Right atrium auricular region (tissue), 2 donors: ENCODE measurements around the gene CBX7. TPM values are rescaled to one million over a fixed set of nuclear protein-coding genes. Genes with fewer than 3 reads are reported as not detected.

Experiments used
- DNase-seq: peaks from one replicate; pipeline ENCODE4 v3.0.0-alpha.2; 2019; ENCODE audit warnings: low spot score
- H3K27ac ChIP-seq, 2 donors: fragments of 200-600 bp; sonication (generic); 1 replicate in 1 of 2; 2 replicates in 1 of 2; pipeline ENCODE4 v1.5.1; 2016 to 2019
- H3K27me3 ChIP-seq, 2 donors: fragments of 200-600 bp; sonication (generic); one replicate each; pipeline versions ENCODE4 v1.5.1 to v1.6.0; 2017 to 2019
- H3K36me3 ChIP-seq: fragments of 200-600 bp; sonication (generic); one replicate; pipeline ENCODE4 v1.5.1; 2016
- H3K4me1 ChIP-seq, 2 donors: fragments of 200-600 bp; sonication (generic); one replicate each; pipeline versions ENCODE4 v1.5.1 to v1.6.0; 2017 to 2019
- H3K4me3 ChIP-seq, 2 donors: fragments of 200-600 bp; sonication (generic); 1 replicate in 1 of 2; 2 replicates in 1 of 2; pipeline ENCODE4 v1.5.1; 2017 to 2019; ENCODE audit warnings: mild to moderate bottlenecking in 1 of 2, moderate library complexity in 1 of 2
- H3K9me3 ChIP-seq, 2 donors: fragments of 200-600 bp; sonication (generic); one replicate each; pipeline ENCODE4 v1.5.1; 2019
- CTCF ChIP-seq, 2 donors: fragments of 200-600 bp; sonication (generic); IDR thresholded peaks; one replicate each; pipeline ENCODE4 v1.5.1; 2019; ENCODE audit warnings: antibody characterized with exemption in 2 of 2
- total RNA-seq, 2 donors: library from RNA; depleted of rRNA; stranded (reverse); fragments of >200 nt; gene quantifications; one replicate each; pipeline ENCODE4 v1.1.0, GENCODE V29; 2016

The CBX7 gene
- total RNA-seq: 100 to 1,000 TPM in 1 of 2 donors, 10 to 100 TPM in 1; 62.0 to 111 TPM

GRCh38 chr22:39152511-39153219, at the start of gene CBX7:
TSS of gene CBX7 (minus strand) at chr22:39152680. CDS start at chr22:39152444, 236 bp downstream.
- Histone ChIP-seq H3K27ac (peak within 1 kb of the TSS; percentile 97 to 98), H3K27me3 (no peaks in the 10 kb centered on the region), H3K4me1 (peaks cover 0 to 53% of the 10 kb centered on the region in 2 donors), H3K9me3 (no peaks in the 10 kb centered on the region), H3K36me3 (no peaks in the 10 kb centered on the region), H3K4me3 (peak within 1 kb of the TSS; percentile 86 to 90)
- DNase-seq: peak; percentile 96
- no peak for TF ChIP-seq CTCF (IDR thresholded peaks at IDR 0.05)

GRCh38 chr22:39197578-39197977, 45.1 kb upstream of the CBX7 start:
- Histone ChIP-seq H3K4me1 (no peaks in the 10 kb centered on the region), H3K4me3 (no peak overlapping the region), H3K36me3 (no peaks in the 10 kb centered on the region), H3K27ac (no peak overlapping the region), H3K9me3 (peaks cover 0 to 4% of the 10 kb centered on the region in 2 donors), H3K27me3 (no peaks in the 10 kb centered on the region)
- no peak for TF ChIP-seq CTCF (IDR thresholded peaks at IDR 0.05)
- no peak for DNase-seq

GRCh38 chr22:39194098-39194497, 41.6 kb upstream of the CBX7 start:
- H3K27ac ChIP-seq: no peak overlapping the region
- no peaks in the 10 kb centered on the region for H3K36me3 ChIP-seq
- H3K9me3 ChIP-seq: peaks cover 0 to 4% of the 10 kb centered on the region in 2 donors
- DNase-seq: no peak
- no peaks in the 10 kb centered on the region for H3K4me1 ChIP-seq
- TF ChIP-seq CTCF (IDR thresholded peaks at IDR 0.05): no peak
- H3K27me3 ChIP-seq: no peaks in the 10 kb centered on the region
- H3K4me3 ChIP-seq: no peak overlapping the region

GRCh38 chr22:39188809-39189208, 36.3 kb upstream of the CBX7 start:
- no peaks in the 10 kb centered on the region for H3K27me3 ChIP-seq
- TF ChIP-seq CTCF (IDR thresholded peaks at IDR 0.05): no peak
- no peak overlapping the region for H3K27ac ChIP-seq
- no peaks in the 10 kb centered on the region for H3K36me3 ChIP-seq
- no peaks in the 10 kb centered on the region for H3K9me3 ChIP-seq
- DNase-seq: no peak
- H3K4me1 ChIP-seq: peaks cover 0 to 24% of the 10 kb centered on the region in 2 donors
- H3K4me3 ChIP-seq: no peak overlapping the region

GRCh38 chr22:39185601-39186012, 33.1 kb upstream of the CBX7 start:
- Histone ChIP-seq H3K9me3 (no peaks in the 10 kb centered on the region), H3K27ac (peak overlapping the region; percentile 78 to 83), H3K27me3 (no peaks in the 10 kb centered on the region), H3K4me1 (peaks cover 0 to 34% of the 10 kb centered on the region in 2 donors), H3K4me3 (no peak overlapping the region), H3K36me3 (no peaks in the 10 kb centered on the region)
- peak in 1 of 2 donors; percentile 77 for TF ChIP-seq CTCF (IDR thresholded peaks at IDR 0.05)
- DNase-seq: peak; percentile 93
